SU-DHL-6 (cell line): Measurements from ENCODE around the gene PLXDC1.

Experiments used
- H2AFZ ChIP-seq: fragments of 200-600 bp; sonication (generic); 2 replicates; pipeline ENCODE4 v1.6.1; 2014; ENCODE audit warnings: low read depth, mild to moderate bottlenecking, moderate library complexity, mixed read lengths, antibody characterized with exemption, low read length; ENCODE audit not compliant: severe bottlenecking
- H3F3A ChIP-seq: fragments of 200-600 bp; shearing (Covaris generic); 2 replicates; pipeline ENCODE4 v1.6.0; 2016; ENCODE audit warnings: antibody characterized with exemption, mild to moderate bottlenecking; ENCODE audit not compliant: insufficient read depth
- H3K27ac ChIP-seq: fragments of 200-600 bp; sonication (generic); 2 replicates; pipeline ENCODE4 v1.5.1; 2016; ENCODE audit warnings: low read depth, mild to moderate bottlenecking, low read length, moderate library complexity, mixed read lengths
- H3K27me3 ChIP-seq: fragments of 200-600 bp; sonication (generic), shearing (Covaris generic); 2 replicates; pipeline ENCODE4 v1.6.0; 2014; ENCODE audit warnings: mild to moderate bottlenecking, low read length
- H3K36me3 ChIP-seq: fragments of 200-600 bp; sonication (generic); 2 replicates; pipeline ENCODE4 v1.6.1; 2014; ENCODE audit warnings: mild to moderate bottlenecking, low read length, mixed read lengths
- H3K4me2 ChIP-seq: fragments of 300-600, 200-600 bp; shearing (Covaris generic), sonication (generic); 2 replicates; pipeline ENCODE4 v1.6.0; 2014; ENCODE audit warnings: low read length, low read depth, mild to moderate bottlenecking; ENCODE audit not compliant: poor library complexity, severe bottlenecking
- H3K4me3 ChIP-seq: fragments of 200-600 bp; sonication (generic); 2 replicates; pipeline ENCODE4 v1.5.1; 2014; ENCODE audit warnings: antibody characterized with exemption, low read length, mild to moderate bottlenecking, mixed read lengths; ENCODE audit not compliant: insufficient read depth, poor library complexity, severe bottlenecking
- H3K79me2 ChIP-seq: fragments of 200-600 bp; sonication (generic); 2 replicates; pipeline ENCODE4 v1.6.1; 2014; ENCODE audit warnings: mild to moderate bottlenecking, low read length, moderate library complexity; ENCODE audit not compliant: insufficient read depth
- H3K9ac ChIP-seq: fragments of 200-600 bp; sonication (generic); 2 replicates; pipeline ENCODE4 v1.7.0; 2014; ENCODE audit warnings: mild to moderate bottlenecking, low read length
- H3K9me2 ChIP-seq: fragments of 200-600 bp; sonication (generic); replicated peaks from 2 replicates; pipeline ENCODE4 v1.6.1; 2014; ENCODE audit warnings: low read length; ENCODE audit not compliant: insufficient read depth
- H3K9me3 ChIP-seq: fragments of 200-600 bp; sonication (generic); 2 replicates; pipeline ENCODE4 v1.6.1; 2014; ENCODE audit warnings: low read length, mixed read lengths; ENCODE audit not compliant: insufficient read depth
- H4K20me1 ChIP-seq: fragments of 200-600 bp; sonication (generic); 2 replicates; pipeline ENCODE4 v1.6.1; 2014; ENCODE audit warnings: low read depth, mild to moderate bottlenecking, antibody characterized with exemption, low read length, moderate library complexity, mixed read lengths
- EZH2phosphoT487 ChIP-seq: fragments of 200-600 bp; sonication (generic), shearing (Covaris generic); conservative IDR thresholded peaks from 2 replicates; pipeline ENCODE4 v1.6.1; 2018; ENCODE audit warnings: mild to moderate bottlenecking, antibody characterized with exemption, low read length, moderate library complexity, mixed read lengths
- TF ChIP-seq, protein P1 (sequence below): fragments of 200-600 bp; sonication (generic); IDR thresholded peaks from one replicate; pipeline ENCODE4 v1.5.1; 2017; ENCODE audit warnings: antibody characterized with exemption, mild to moderate bottlenecking, low read length, moderate library complexity; ENCODE audit not compliant: insufficient read depth, poor library complexity, severe bottlenecking

PLXDC1 gene

DNA sequence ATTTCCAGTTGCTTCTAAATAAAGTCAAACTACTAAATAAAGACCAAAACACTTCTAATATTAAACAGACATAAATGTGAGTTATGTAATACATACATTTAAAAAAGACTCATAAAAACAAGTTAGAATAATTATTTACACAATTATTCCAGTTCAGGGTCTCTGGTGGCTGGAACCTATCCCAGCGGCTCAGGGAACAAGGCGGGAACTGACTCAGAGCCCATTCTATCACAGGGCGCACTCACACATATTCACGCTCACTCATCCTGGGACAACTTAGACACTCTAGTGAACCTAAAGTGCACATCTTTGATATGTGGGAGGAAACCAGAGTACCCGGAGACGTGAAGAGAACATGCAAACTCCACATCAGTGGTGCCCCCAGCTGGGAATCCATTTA is 25.0 kb downstream of the PLXDC1 start:
- TF ChIP-seq, protein P1, sequence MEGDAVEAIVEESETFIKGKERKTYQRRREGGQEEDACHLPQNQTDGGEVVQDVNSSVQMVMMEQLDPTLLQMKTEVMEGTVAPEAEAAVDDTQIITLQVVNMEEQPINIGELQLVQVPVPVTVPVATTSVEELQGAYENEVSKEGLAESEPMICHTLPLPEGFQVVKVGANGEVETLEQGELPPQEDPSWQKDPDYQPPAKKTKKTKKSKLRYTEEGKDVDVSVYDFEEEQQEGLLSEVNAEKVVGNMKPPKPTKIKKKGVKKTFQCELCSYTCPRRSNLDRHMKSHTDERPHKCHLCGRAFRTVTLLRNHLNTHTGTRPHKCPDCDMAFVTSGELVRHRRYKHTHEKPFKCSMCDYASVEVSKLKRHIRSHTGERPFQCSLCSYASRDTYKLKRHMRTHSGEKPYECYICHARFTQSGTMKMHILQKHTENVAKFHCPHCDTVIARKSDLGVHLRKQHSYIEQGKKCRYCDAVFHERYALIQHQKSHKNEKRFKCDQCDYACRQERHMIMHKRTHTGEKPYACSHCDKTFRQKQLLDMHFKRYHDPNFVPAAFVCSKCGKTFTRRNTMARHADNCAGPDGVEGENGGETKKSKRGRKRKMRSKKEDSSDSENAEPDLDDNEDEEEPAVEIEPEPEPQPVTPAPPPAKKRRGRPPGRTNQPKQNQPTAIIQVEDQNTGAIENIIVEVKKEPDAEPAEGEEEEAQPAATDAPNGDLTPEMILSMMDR, result no peak
- TF ChIP-seq EZH2phosphoT487, result no peak
- H3K4me2 ChIP-seq, result no peak overlapping the region

DNA sequence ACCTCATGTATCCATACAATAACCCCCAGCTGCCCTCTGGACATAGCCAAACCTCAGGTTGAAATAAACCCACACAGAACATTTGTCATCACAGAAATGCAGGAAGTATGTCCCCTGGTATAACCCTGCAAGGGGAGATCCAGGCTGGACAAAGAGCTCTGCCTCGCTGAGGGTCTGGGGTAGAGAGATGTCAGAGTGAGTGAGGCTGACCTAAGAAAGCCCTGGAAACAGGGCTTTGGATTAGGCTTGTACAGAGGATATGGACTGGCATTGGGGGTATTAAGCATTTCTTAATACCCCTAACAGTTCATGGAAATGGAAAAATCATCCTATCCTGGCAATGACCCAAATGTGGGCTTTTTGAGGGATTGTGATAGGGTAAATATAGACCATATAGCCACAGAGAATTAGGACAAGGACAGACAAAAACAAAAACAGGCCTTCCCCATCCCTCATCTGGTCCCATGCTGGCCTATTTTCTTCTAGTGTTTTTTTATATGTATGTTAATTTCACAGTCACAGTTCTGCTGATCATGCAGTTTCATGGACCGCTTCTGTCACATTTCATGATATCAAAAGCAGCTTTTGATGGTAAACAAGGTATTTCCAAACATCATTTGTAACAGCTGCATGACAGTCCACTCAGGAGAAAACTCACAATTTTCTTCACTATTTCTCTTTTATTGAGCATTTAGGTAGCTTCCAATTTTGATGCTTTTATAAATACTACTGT is 26.1 kb downstream of the PLXDC1 start:
- no peaks in the 10 kb centered on the region for H3K79me2 ChIP-seq
- H4K20me1 ChIP-seq, result no peaks in the 10 kb centered on the region
- H3F3A ChIP-seq, result no peaks in the 10 kb centered on the region
- no peaks in the 10 kb centered on the region for H3K36me3 ChIP-seq
- no peaks in the 10 kb centered on the region for H3K9me3 ChIP-seq
- TF ChIP-seq, protein P1, result no peak
- no peak for TF ChIP-seq EZH2phosphoT487
- no peak overlapping the region for H3K4me2 ChIP-seq
- H2AFZ ChIP-seq, result no peak overlapping the region
- no peaks in the 10 kb centered on the region for H3K27me3 ChIP-seq
- H3K9ac ChIP-seq, result no peak overlapping the region
- no peak overlapping the region for H3K4me3 ChIP-seq
- no peaks in the 10 kb centered on the region for H3K9me2 ChIP-seq
- H3K27ac ChIP-seq, result no peak overlapping the region

More for the DNA sequence above, 25.0 kb downstream of the PLXDC1 start:
- Histone ChIP-seq H3K9me3 (no peaks in the 10 kb centered on the region), H3K27me3 (no peaks in the 10 kb centered on the region), H3K4me3 (no peak overlapping the region), H3K36me3 (no peaks in the 10 kb centered on the region), H3K9ac (no peak overlapping the region), H3F3A (no peaks in the 10 kb centered on the region), H3K9me2 (no peaks in the 10 kb centered on the region), H3K79me2 (no peaks in the 10 kb centered on the region), H3K27ac (no peak overlapping the region), H2AFZ (no peak overlapping the region), H4K20me1 (no peaks in the 10 kb centered on the region)

DNA sequence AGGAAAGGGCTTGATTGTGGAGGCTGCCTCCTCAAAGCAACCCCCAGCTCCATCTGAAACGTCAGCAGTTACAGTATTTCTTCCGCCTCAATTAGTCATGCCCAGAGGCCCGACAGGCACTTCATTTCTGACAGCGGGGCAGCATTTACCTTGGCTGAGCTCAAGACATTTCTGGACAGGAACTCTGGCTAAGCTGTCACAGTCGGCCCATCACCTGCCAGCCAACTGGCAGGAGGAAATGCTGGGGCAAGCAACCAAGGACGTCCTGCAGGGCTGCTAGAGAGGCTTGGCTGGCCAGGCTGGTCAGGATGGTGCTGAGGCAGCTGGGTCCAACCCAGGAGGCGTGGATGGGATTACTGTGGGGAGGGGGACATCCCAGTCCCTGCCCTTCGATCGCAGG is 27.8 kb downstream of the PLXDC1 start:
- TF ChIP-seq, protein P1, result no peak
- TF ChIP-seq EZH2phosphoT487, result no peak

More for the DNA sequence above, 27.8 kb downstream of the PLXDC1 start:
- Histone ChIP-seq H3K9me2 (no peaks in the 10 kb centered on the region), H3K27me3 (no peaks in the 10 kb centered on the region), H3K9me3 (no peaks in the 10 kb centered on the region), H4K20me1 (no peaks in the 10 kb centered on the region), H3K4me2 (no peak overlapping the region), H3K9ac (no peak overlapping the region), H3F3A (no peaks in the 10 kb centered on the region), H3K36me3 (no peaks in the 10 kb centered on the region), H3K27ac (no peak overlapping the region), H2AFZ (no peak overlapping the region), H3K79me2 (no peaks in the 10 kb centered on the region), H3K4me3 (no peak overlapping the region)
